ENCODE results near the gene SERPINB6.

- TF ChIP-seq CTCF (IDR thresholded peaks at IDR 0.05) (no peak), POLR2A (IDR thresholded peaks at IDR 0.05) (no peak)
Observed at GRCh38 chr6:2956930-2957685, 14.3 kb downstream of the SERPINB6 start.
